CD14-positive monocyte (primary cell): ENCODE measurements around the gene PLAGL2. TPM values are rescaled to one million over a fixed set of nuclear protein-coding genes. Genes with fewer than 3 reads are reported as not detected.

Experiments
- DNase-seq, 3 donors: peaks; one replicate each; pipeline ENCODE4 v3.0.0-alpha.2; 2011 to 2022
- H2AFZ ChIP-seq: 2 replicates; pipeline ENCODE4 v1.6.0; 2012; ENCODE audit warnings: mild to moderate bottlenecking, low read depth, low read length, inconsistent platforms; ENCODE audit not compliant: insufficient read depth, poor library complexity, severe bottlenecking
- H3K27ac ChIP-seq, 2 donors: 1 replicate in 1 of 2; 2 replicates in 1 of 2; pipeline ENCODE4 v1.5.1; 2012 to 2013; ENCODE audit warnings: low read length in 2 of 2, control low read depth in 1 of 2, inconsistent platforms in 1 of 2, low read depth in 1 of 2, mild to moderate bottlenecking in 1 of 2
- H3K27me3 ChIP-seq, 2 donors: one replicate each; pipeline versions ENCODE4 v1.6.0 to v1.6.1; 2011 to 2013; ENCODE audit warnings: low read length in 2 of 2; ENCODE audit not compliant: control insufficient read depth in 2 of 2, insufficient read depth in 2 of 2
- H3K36me3 ChIP-seq, 2 donors: replicated peaks in 1 of 2; 1 replicate in 1 of 2; 2 replicates in 1 of 2; pipeline versions ENCODE4 v1.5.1 to v1.6.1; 2012 to 2013; ENCODE audit warnings: low read length in 2 of 2, control low read depth in 1 of 2, inconsistent platforms in 1 of 2, mild to moderate bottlenecking in 1 of 2; ENCODE audit not compliant: insufficient read depth in 2 of 2, control insufficient read depth in 1 of 2
- H3K4me1 ChIP-seq, 2 donors: 1 replicate in 1 of 2; 2 replicates in 1 of 2; pipeline versions ENCODE4 v1.5.1 to v1.6.1; 2012 to 2013; ENCODE audit warnings: low read length in 2 of 2, control low read depth in 1 of 2, inconsistent platforms in 1 of 2, mild to moderate bottlenecking in 1 of 2, moderate library complexity in 1 of 2; ENCODE audit not compliant: insufficient read depth in 2 of 2, control insufficient read depth in 1 of 2
- H3K4me2 ChIP-seq: replicated peaks from 2 replicates; pipeline ENCODE3; 2012; ENCODE audit warnings: low read length, moderate library complexity, mild to moderate bottlenecking; ENCODE audit not compliant: poor library complexity, severe bottlenecking; ENCODE audit errors: extremely low read depth
- H3K4me3 ChIP-seq, 3 experiments: fragments of 200-600 bp in 1 of 3; sonication (generic) in 1 of 3; replicated peaks in 1 of 3; 1 replicate in 2 of 3; 2 replicates in 1 of 3; pipeline ENCODE4 v1.5.1; 2011 to 2013; ENCODE audit warnings: low read length in 3 of 3, mild to moderate bottlenecking in 3 of 3, control low read depth in 2 of 3, low read depth in 2 of 3, inconsistent platforms in 1 of 3, moderate library complexity in 1 of 3
- H3K79me2 ChIP-seq: 2 replicates; pipeline ENCODE4 v1.6.0; 2012; ENCODE audit warnings: mild to moderate bottlenecking, control low read depth, inconsistent platforms, low read length, moderate library complexity; ENCODE audit not compliant: insufficient read depth
- H3K9ac ChIP-seq: 2 replicates; pipeline ENCODE4 v1.6.0; 2017; ENCODE audit warnings: low read length, mild to moderate bottlenecking; ENCODE audit not compliant: insufficient read depth, poor library complexity, severe bottlenecking
- H3K9me3 ChIP-seq, 2 donors: replicated peaks in 1 of 2; 1 replicate in 1 of 2; 2 replicates in 1 of 2; pipeline versions ENCODE4 v1.5.1 to v1.6.1; 2012 to 2013; ENCODE audit warnings: low read length in 2 of 2, control low read depth in 1 of 2; ENCODE audit not compliant: control insufficient read depth in 1 of 2, insufficient read depth in 1 of 2
- H4K20me1 ChIP-seq: 2 replicates; pipeline ENCODE4 v1.6.0; 2012; ENCODE audit warnings: mild to moderate bottlenecking, low read length, control low read depth, moderate library complexity; ENCODE audit not compliant: insufficient read depth
- H3K27ac Mint-ChIP-seq, 7 donors: one replicate each; pipeline ENCODE4 v1.8.0; 2020; ENCODE audit warnings: mild to moderate bottlenecking in 7 of 7, mixed read lengths in 7 of 7, moderate library complexity in 6 of 7, inconsistent platforms in 2 of 7
- H3K27me3 Mint-ChIP-seq, 3 donors: one replicate each; pipeline ENCODE4 v1.8.0; 2021 to 2022; ENCODE audit warnings: low read depth in 3 of 3, mild to moderate bottlenecking in 3 of 3, mixed read lengths in 3 of 3, moderate library complexity in 3 of 3, inconsistent platforms in 1 of 3
- H3K36me3 Mint-ChIP-seq, 2 donors: one replicate each; pipeline ENCODE4 v1.8.0; 2020; ENCODE audit warnings: mixed read lengths in 2 of 2, inconsistent platforms in 1 of 2, mild to moderate bottlenecking in 1 of 2
- H3K4me1 Mint-ChIP-seq: one replicate; pipeline ENCODE4 v1.8.0; 2020; ENCODE audit warnings: mild to moderate bottlenecking, mixed read lengths
- H3K4me3 Mint-ChIP-seq, 2 donors: one replicate each; pipeline ENCODE4 v1.8.0; 2020; ENCODE audit warnings: mild to moderate bottlenecking in 2 of 2, mixed read lengths in 2 of 2, moderate library complexity in 1 of 2
- H3K9me3 Mint-ChIP-seq, 7 donors: one replicate each; pipeline ENCODE4 v1.8.0; 2020 to 2022; ENCODE audit warnings: mixed read lengths in 7 of 7, mild to moderate bottlenecking in 6 of 7, moderate library complexity in 6 of 7, inconsistent platforms in 2 of 7
- CTCF ChIP-seq: fragments of 200-600 bp; IDR thresholded peaks from one replicate; pipeline ENCODE4 v1.8.0; 2022; ENCODE audit warnings: antibody characterized with exemption, mild to moderate bottlenecking
- WGBS: methylation state at CpG from one replicate; pipeline ENCODE4 v1.1.5; 2013; ENCODE audit warnings: missing lambda C conversion rate; ENCODE audit not compliant: insufficient coverage; 5-methylcytosine and 5-hydroxymethylcytosine counted together
- intact Hi-C, 2 donors: fragments of 100-400 bp; cut with micrococcal nuclease; formaldehyde crosslinking; loops; one replicate each; pipeline versions ENCODE4 v1.15.0 to v1.15.1; 2023
- polyA plus RNA-seq, 3 donors: library from polyadenylated mRNA; depleted of rRNA in 1 of 3; unstranded in 2 of 3; stranded (reverse) in 1 of 3; fragments of 300-500 nt in 2 of 3; fragments of >200 nt in 1 of 3; fragmentation: Illumina TruSeq in 2 of 3; gene quantifications; 1 replicate in 2 of 3; 2 replicates in 1 of 3; pipeline ENCODE4 v1.2.3, GENCODE V29; 2012 to 2021

PLAGL2 gene
- polyA plus RNA-seq, 3 donors = 6.2 to 31.7 (median 14.7) TPM

GRCh38 chr20:32191422-32191821 is 16.1 kb downstream of the PLAGL2 start:
- Histone ChIP-seq H3K4me3 (no peak overlapping the region), H4K20me1 (peaks cover 55% of the 10 kb centered on the region), H3K9ac (no peak overlapping the region), H3K9me3 (no peaks in the 10 kb centered on the region), H3K79me2 (peaks cover 27% of the 10 kb centered on the region), H3K27ac (no peak overlapping the region), H3K36me3 (peaks cover 37 to 41% of the 10 kb centered on the region in 2 donors), H3K4me1 (peaks cover 16 to 21% of the 10 kb centered on the region in 2 donors), H3K27me3 (no peaks in the 10 kb centered on the region), H3K4me2 (peak overlapping the region; percentile 89), H2AFZ (no peak overlapping the region)
- Mint-ChIP-seq H3K36me3 (peaks cover 48 to 50% of the 10 kb centered on the region in 2 donors), H3K4me1 (peaks cover 30% of the 10 kb centered on the region), H3K9me3 (peaks cover 0 to 3% (median 0%) of the 10 kb centered on the region in 7 donors), H3K4me3 (no peak overlapping the region), H3K27me3 (peaks cover 0 to 6% (median 6%) of the 10 kb centered on the region in 3 donors), H3K27ac (peak overlapping the region in 1 of 7 donors; percentile 13)
- TF ChIP-seq CTCF = no peak
- intact Hi-C loops = no loop called here
- DNase-seq = no peak
- WGBS = 89% methylated on average over 3 of the region's 3 CpGs

GRCh38 chr20:32190616-32191415 is 16.7 kb downstream of the PLAGL2 start:
- TF ChIP-seq CTCF = no peak
- H3K9me3 Mint-ChIP-seq = peaks cover 0 to 3% (median 0%) of the 10 kb centered on the region in 7 donors
- H3K4me3 Mint-ChIP-seq = peak overlapping the region; percentile 82 to 88
- Histone ChIP-seq H2AFZ (peak overlapping the region; percentile 78), H3K9me3 (no peaks in the 10 kb centered on the region), H4K20me1 (peaks cover 49% of the 10 kb centered on the region), H3K79me2 (peaks cover 21% of the 10 kb centered on the region), H3K4me2 (peak overlapping the region; percentile 89), H3K4me3 (peak overlapping the region; percentile 46 to 78 (median 49)), H3K4me1 (peaks cover 16 to 21% of the 10 kb centered on the region in 2 donors), H3K27me3 (no peaks in the 10 kb centered on the region), H3K9ac (peak overlapping the region; percentile 75), H3K27ac (peak overlapping the region; percentile 16 to 20), H3K36me3 (peaks cover 31 to 35% of the 10 kb centered on the region in 2 donors)
- DNase-seq = no peak
- peaks cover 2 to 6% (median 6%) of the 10 kb centered on the region in 3 donors for H3K27me3 Mint-ChIP-seq
- peaks cover 42 to 44% of the 10 kb centered on the region in 2 donors for H3K36me3 Mint-ChIP-seq
- H3K4me1 Mint-ChIP-seq = peaks cover 30% of the 10 kb centered on the region
- 28% methylated on average over 12 of the region's 14 CpGs for WGBS
- peak overlapping the region in 5 of 7 donors; percentile 24 to 65 (median 50) for H3K27ac Mint-ChIP-seq
- intact Hi-C loops = no loop called here
